Measurements from ENCODE around the gene CAPN5.

Gene CAPN5

DNA sequence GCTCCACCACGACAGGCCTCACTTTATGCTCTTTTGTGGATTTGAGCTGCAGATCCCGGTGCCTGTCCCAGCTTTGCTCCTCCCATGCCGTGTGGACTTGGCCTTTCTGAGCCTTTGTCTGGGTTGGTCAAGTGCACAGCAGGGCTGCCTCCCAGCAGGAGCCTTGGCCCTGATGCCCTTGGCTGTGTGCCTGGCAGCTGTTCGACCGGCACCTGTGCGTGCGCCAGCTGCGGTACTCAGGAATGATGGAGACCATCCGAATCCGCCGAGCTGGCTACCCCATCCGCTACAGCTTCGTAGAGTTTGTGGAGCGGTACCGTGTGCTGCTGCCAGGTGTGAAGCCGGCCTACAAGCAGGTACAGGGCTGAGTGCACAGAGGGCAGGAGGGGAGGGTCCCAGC, 107.8 kb downstream of the CAPN5 start:
- H3K9me3 ChIP-seq (ENCODE audit: control insufficient read depth in 2 of 2, low read length in 2 of 2), result no peaks in the 10 kb centered on the region
- H3K4me1 ChIP-seq (ENCODE audit: control insufficient read depth in 2 of 2, insufficient read depth in 2 of 2, low read length in 2 of 2), result no peaks in the 10 kb centered on the region
- H3K9ac ChIP-seq (ENCODE audit: low read depth in 1 of 2, low read length in 2 of 2), result no peak overlapping the region
- no peak overlapping the region for H3K4me3 ChIP-seq (ENCODE audit: low read length in 2 of 2)
- H3K27me3 ChIP-seq (ENCODE audit: control insufficient read depth in 2 of 2, insufficient read depth in 2 of 2, low read length in 2 of 2), result no peaks in the 10 kb centered on the region
- no peak overlapping the region for H3K27ac ChIP-seq (ENCODE audit: low read depth in 2 of 2, low read length in 2 of 2)
- H3K36me3 ChIP-seq (ENCODE audit: control insufficient read depth in 2 of 2, insufficient read depth in 2 of 2, low read length in 2 of 2), result no peaks in the 10 kb centered on the region

DNA sequence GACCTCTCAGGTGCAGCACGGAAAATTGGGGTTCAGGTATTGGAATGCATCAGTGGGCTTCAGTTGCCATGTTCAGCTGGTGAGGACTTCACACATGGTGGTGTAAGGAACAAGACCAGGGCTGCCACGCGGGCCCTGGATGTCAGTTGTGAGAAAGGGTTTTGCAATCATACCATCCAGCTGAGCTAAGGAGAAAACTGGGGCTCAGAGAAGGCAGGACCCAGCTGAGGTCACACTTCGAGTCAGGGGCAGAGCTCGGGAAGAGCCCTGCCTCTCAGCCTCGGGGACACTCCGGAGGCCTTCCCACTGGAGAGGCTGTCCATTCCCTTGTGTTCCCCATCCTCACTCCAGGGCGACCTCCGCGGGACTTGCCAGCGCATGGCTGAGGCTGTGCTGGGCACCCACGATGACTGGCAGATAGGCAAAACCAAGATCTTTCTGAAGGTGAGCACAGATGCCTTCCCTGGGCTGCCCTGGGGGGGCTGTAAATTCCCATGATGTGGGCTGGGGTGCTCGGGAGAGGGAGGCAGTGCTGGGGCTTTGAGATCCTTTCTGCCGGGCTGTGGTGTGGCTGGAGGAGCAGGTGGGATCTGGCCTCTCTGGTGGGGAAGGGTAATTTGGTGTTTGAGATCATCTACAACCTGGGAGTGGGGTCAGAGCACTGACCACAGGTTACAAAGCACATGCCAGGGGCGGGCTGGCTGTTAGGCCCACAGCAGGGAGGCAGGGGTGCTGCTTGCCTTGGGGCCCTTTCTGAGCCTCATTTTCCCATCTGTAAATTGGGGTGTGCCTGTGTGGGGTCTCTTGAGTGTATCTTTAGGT, 108.5 kb downstream of the CAPN5 start:
- Histone ChIP-seq H3K4me3 (ENCODE audit: low read length in 2 of 2) (no peak overlapping the region), H3K27ac (ENCODE audit: low read depth in 2 of 2, low read length in 2 of 2) (peak overlapping the region; percentile 21 to 38), H3K27me3 (ENCODE audit: control insufficient read depth in 2 of 2, insufficient read depth in 2 of 2, low read length in 2 of 2) (no peaks in the 10 kb centered on the region), H3K36me3 (ENCODE audit: control insufficient read depth in 2 of 2, insufficient read depth in 2 of 2, low read length in 2 of 2) (no peaks in the 10 kb centered on the region), H3K9me3 (ENCODE audit: control insufficient read depth in 2 of 2, low read length in 2 of 2) (no peaks in the 10 kb centered on the region), H3K9ac (ENCODE audit: low read depth in 1 of 2, low read length in 2 of 2) (peak overlapping the region in 1 of 2 donors; percentile 12), H3K4me1 (ENCODE audit: control insufficient read depth in 2 of 2, insufficient read depth in 2 of 2, low read length in 2 of 2) (no peaks in the 10 kb centered on the region)
